GM18909 (cell line): ENCODE data around the gene CACNA1C.
"Not testable (repeated sequence)": the region's sequence is repeated elsewhere in the genome, so short reads cannot be mapped to it uniquely, and the experiment has no call there.

Experiments used
- ATAC-seq: cut with Tn5 transposase; IDR thresholded peaks from one replicate; pipeline ENCODE4 v1.9.1; 2021; ENCODE audit warnings: mild to moderate bottlenecking; ENCODE audit not compliant: unreplicated experiment, poor library complexity

The CACNA1C gene

GRCh38 chr12:2135661-2136418, 83.1 kb downstream of the CACNA1C start:
- not testable (repeated sequence) for ATAC-seq

- no peak for ATAC-seq
Measured at GRCh38 chr12:2136901-2137300, 84.1 kb downstream of the CACNA1C start.

- ATAC-seq: no peak
Measured at GRCh38 chr12:2137711-2138110, 84.9 kb downstream of the CACNA1C start.

- ATAC-seq: no peak
Measured at GRCh38 chr12:2138294-2138693, 85.5 kb downstream of the CACNA1C start.

- ATAC-seq: no peak
Measured at GRCh38 chr12:2138871-2139308, 86.1 kb downstream of the CACNA1C start.

GRCh38 chr12:2139651-2140050, 86.9 kb downstream of the CACNA1C start:
- no peak for ATAC-seq

GRCh38 chr12:2140858-2141519, 88.2 kb downstream of the CACNA1C start:
- no peak for ATAC-seq

GRCh38 chr12:2142068-2142467, 89.3 kb downstream of the CACNA1C start:
- no peak for ATAC-seq

- no peak for ATAC-seq
Measured at GRCh38 chr12:2144951-2145350, 92.2 kb downstream of the CACNA1C start.

GRCh38 chr12:2145433-2145998, 92.7 kb downstream of the CACNA1C start:
- ATAC-seq: no peak

GRCh38 chr12:2147335-2147734, 94.5 kb downstream of the CACNA1C start:
- no peak for ATAC-seq

- no peak for ATAC-seq
Measured at GRCh38 chr12:2149091-2149490, 96.3 kb downstream of the CACNA1C start.

GRCh38 chr12:2150833-2151232, 98.0 kb downstream of the CACNA1C start:
- no peak for ATAC-seq

- no peak for ATAC-seq
Measured at GRCh38 chr12:2151391-2151790, 98.6 kb downstream of the CACNA1C start.

GRCh38 chr12:2152134-2152533, 99.3 kb downstream of the CACNA1C start:
- ATAC-seq: no peak

GRCh38 chr12:2154050-2154449, 101.3 kb downstream of the CACNA1C start:
- no peak for ATAC-seq

GRCh38 chr12:2154521-2154920, 101.7 kb downstream of the CACNA1C start:
- ATAC-seq: no peak

- no peak for ATAC-seq
Measured at GRCh38 chr12:2156333-2156732, 103.5 kb downstream of the CACNA1C start.

- ATAC-seq: no peak
Measured at GRCh38 chr12:2160043-2160442, 107.3 kb downstream of the CACNA1C start.

- no peak for ATAC-seq
Measured at GRCh38 chr12:2161473-2161872, 108.7 kb downstream of the CACNA1C start.

GRCh38 chr12:2163177-2163941, 110.6 kb downstream of the CACNA1C start:
- no peak for ATAC-seq
